HCT116 (cell line): ENCODE results near the gene ZBED1. TPM values are rescaled to one million over a fixed set of nuclear protein-coding genes. Genes with fewer than 3 reads are reported as not detected.

Experiments
- ATAC-seq: fragments of 200-7000 bp; cut with Tn5 transposase; 2 replicates; pipeline ENCODE4 v1.9.1; 2020; ENCODE audit warnings: mild to moderate bottlenecking, moderate library complexity
- BruUV-seq: library from RNA; stranded (reverse); fragments of 400-500 nt; replicated peaks from 2 replicates; lab custom pipeline; 2021; lab: Mats Ljungman, UMichigan
- CTCF ChIA-PET: fragments of 300-600 bp; sonication (Branson Sonifier 250); formaldehyde crosslinking; loops from one replicate; lab custom pipeline; 2021; ENCODE audit warnings: antibody characterized with exemption; lab: Charles Lee
- POLR2A ChIA-PET: fragments of 300-600, 350-600 bp; sonication (Branson Sonifier 250); formaldehyde crosslinking; loops from one replicate; lab custom pipeline; 2021; ENCODE audit warnings: antibody characterized with exemption; lab: Charles Lee
- RAD21 ChIA-PET, 2 experiments: fragments of 300-600 bp; sonication (Branson Sonifier 250); formaldehyde crosslinking; loops; one replicate each; lab custom pipeline; 2023; ENCODE audit warnings: low total read pairs in 2 of 2; ENCODE audit not compliant: uncharacterized antibody in 2 of 2, unreplicated experiment in 2 of 2, low non-redundant PET in 1 of 2; lab: Charles Lee
- DNase-seq: peaks from one replicate; pipeline ENCODE4 v3.0.0-alpha.2; 2010; ENCODE audit warnings: low read depth, low spot score
- H2AFZ ChIP-seq: fragments of 200-600 bp; shearing (Covaris generic), sonication (generic); 2 replicates; pipeline ENCODE4 v1.6.1; 2017; ENCODE audit warnings: low read depth, mixed run types, mixed read lengths, antibody characterized with exemption, low read length; ENCODE audit not compliant: poor library complexity, severe bottlenecking
- H3K27ac ChIP-seq: 2 replicates; pipeline ENCODE4 v1.5.1; 2012; ENCODE audit warnings: low read depth, low read length
- H3K27me3 ChIP-seq: fragments of 200-600 bp; sonication (generic); 2 replicates; pipeline ENCODE4 v1.6.1; 2016; ENCODE audit warnings: mixed run types, low read length, mixed read lengths; ENCODE audit not compliant: insufficient read depth
- H3K36me3 ChIP-seq, 2 experiments: fragments of 200-500 bp in 1 of 2; fragments of 200-600 bp in 1 of 2; sonication (Bioruptor generic) in 1 of 2; sonication (generic) in 1 of 2; 2 replicates each; pipeline versions ENCODE4 v1.5.1 to v1.6.1; 2014 to 2016; ENCODE audit warnings: low read length in 2 of 2, inconsistent platforms in 1 of 2, mixed read lengths in 1 of 2, mixed run types in 1 of 2; ENCODE audit not compliant: insufficient read depth in 2 of 2, control insufficient read depth in 1 of 2
- H3K4me1 ChIP-seq, 2 experiments: fragments of 200-600 bp in 1 of 2; sonication (generic) in 1 of 2; 2 replicates each; pipeline versions ENCODE4 v1.5.1 to v1.6.1; 2012 to 2017; ENCODE audit warnings: low read length in 2 of 2, inconsistent platforms in 1 of 2, mild to moderate bottlenecking in 1 of 2, mixed read lengths in 1 of 2, mixed run types in 1 of 2, moderate library complexity in 1 of 2; ENCODE audit not compliant: insufficient read depth in 2 of 2, control insufficient read depth in 1 of 2
- H3K4me2 ChIP-seq: fragments of 200-600 bp; sonication (generic); 2 replicates; pipeline ENCODE4 v1.6.1; 2017; ENCODE audit warnings: mixed run types, low read length, mixed read lengths
- H3K4me3 ChIP-seq, 2 experiments: fragments of 200-600 bp in 1 of 2; sonication (generic) in 1 of 2; replicated peaks in 1 of 2; 2 replicates each; pipeline ENCODE4 v1.5.1; 2011 to 2016; ENCODE audit warnings: low read length in 2 of 2, control low read depth in 1 of 2, low read depth in 1 of 2, mild to moderate bottlenecking in 1 of 2, mixed read lengths in 1 of 2, mixed run types in 1 of 2
- H3K79me2 ChIP-seq: fragments of 200-600 bp; sonication (generic); 2 replicates; pipeline ENCODE4 v1.6.1; 2017; ENCODE audit warnings: mild to moderate bottlenecking, mixed run types, low read length, moderate library complexity, mixed read lengths; ENCODE audit not compliant: insufficient read depth
- H3K9ac ChIP-seq: fragments of 200-600 bp; sonication (generic); 2 replicates; pipeline ENCODE4 v1.6.1; 2016; ENCODE audit warnings: low read length, mixed read lengths
- H3K9me2 ChIP-seq: fragments of 200-600 bp; sonication (generic), shearing (Covaris generic); 2 replicates; pipeline ENCODE4 v1.6.1; 2017; ENCODE audit warnings: mixed run types, mild to moderate bottlenecking, moderate library complexity; ENCODE audit not compliant: insufficient read depth
- H3K9me3 ChIP-seq, 2 experiments: fragments of 200-500 bp in 1 of 2; fragments of 200-600 bp in 1 of 2; sonication (Bioruptor generic) in 1 of 2; sonication (generic) in 1 of 2; 2 replicates each; pipeline ENCODE4 v1.6.1; 2014 to 2017; ENCODE audit warnings: low read length in 2 of 2, mixed read lengths in 2 of 2, inconsistent platforms in 1 of 2, low read depth in 1 of 2, mild to moderate bottlenecking in 1 of 2, mixed run types in 1 of 2, moderate library complexity in 1 of 2; ENCODE audit not compliant: control insufficient read depth in 1 of 2, insufficient read depth in 1 of 2
- H4K20me1 ChIP-seq: fragments of 200-600 bp; sonication (generic), shearing (Covaris generic); 2 replicates; pipeline ENCODE4 v1.6.1; 2017; ENCODE audit warnings: mixed run types, mild to moderate bottlenecking, moderate library complexity; ENCODE audit not compliant: insufficient read depth
- ELF1 ChIP-seq: IDR thresholded peaks from 2 replicates; pipeline ENCODE4 v1.6.1; 2012; ENCODE audit warnings: low read depth, borderline replicate concordance
- EZH2 ChIP-seq: fragments of 200-600 bp; sonication (generic); IDR thresholded peaks from 2 replicates; pipeline ENCODE4 v1.6.1; 2017; ENCODE audit warnings: antibody characterized with exemption, mixed run types
- EZH2phosphoT487 ChIP-seq: fragments of 200-600 bp; IDR thresholded peaks from 2 replicates; pipeline ENCODE4 v1.6.1; 2018; ENCODE audit warnings: antibody characterized with exemption, borderline replicate concordance
- FOSL1 ChIP-seq: IDR thresholded peaks from 2 replicates; pipeline ENCODE4 v1.6.1; 2012; ENCODE audit warnings: low read depth
- JUND ChIP-seq: IDR thresholded peaks from 2 replicates; pipeline ENCODE4 v1.6.1; 2012
- MAX ChIP-seq: IDR thresholded peaks from 2 replicates; pipeline ENCODE4 v1.6.1; 2012
- POLR2A ChIP-seq: IDR thresholded peaks from 2 replicates; pipeline ENCODE4 v1.7.0; 2011; ENCODE audit warnings: borderline replicate concordance; ENCODE audit not compliant: insufficient read depth, insufficient read length; ENCODE audit errors: extremely low read depth
- REST ChIP-seq: IDR thresholded peaks from 2 replicates; pipeline ENCODE4 v1.6.1; 2012; ENCODE audit warnings: low read depth
- SIN3A ChIP-seq: IDR thresholded peaks from 2 replicates; pipeline ENCODE4 v1.6.1; 2012; ENCODE audit warnings: low read depth
- SP1 ChIP-seq: IDR thresholded peaks from 2 replicates; pipeline ENCODE4 v1.6.1; 2012; ENCODE audit warnings: low read depth
- SRF ChIP-seq: IDR thresholded peaks from 2 replicates; pipeline ENCODE4 v1.6.1; 2012; ENCODE audit warnings: low read depth
- TCF7L2 ChIP-seq: IDR thresholded peaks from 2 replicates; pipeline ENCODE4 v1.7.0; 2011; ENCODE audit warnings: borderline replicate concordance, inconsistent platforms; ENCODE audit not compliant: insufficient read depth, insufficient read length; ENCODE audit errors: extremely low read depth
- YY1 ChIP-seq: IDR thresholded peaks from 2 replicates; pipeline ENCODE4 v1.6.1; 2011; ENCODE audit warnings: low read length, low read depth, moderate library complexity, mild to moderate bottlenecking; ENCODE audit not compliant: insufficient replicate concordance; ENCODE audit errors: extremely low read depth
- ZBTB33 ChIP-seq: IDR thresholded peaks from 2 replicates; pipeline ENCODE4 v1.6.1; 2011; ENCODE audit warnings: mild to moderate bottlenecking, low read length, moderate library complexity; ENCODE audit not compliant: insufficient replicate concordance; ENCODE audit errors: extremely low read depth
- ZNF274 ChIP-seq: fragments of 200-500 bp; sonication (Bioruptor generic); IDR thresholded peaks from 2 replicates; pipeline ENCODE4 v1.6.1; 2014; ENCODE audit warnings: mild to moderate bottlenecking, low read depth, low read length, inconsistent platforms
- intact Hi-C: fragments of 100-400 bp; cut with micrococcal nuclease; formaldehyde crosslinking; loops from 2 replicates; pipeline ENCODE4 v1.10.0; 2022
- total RNA-seq: library from RNA; stranded (reverse); gene quantifications from one replicate; pipeline ENCODE4 v1.2.1, GENCODE V29; 2021; ENCODE audit not compliant: unreplicated experiment

The ZBED1 gene
- total RNA-seq, 1 experiment from 2014 or later = 21.0 TPM

- RAD21 ChIA-PET = no interaction called here
- Histone ChIP-seq H3K9me2 (no peaks in the 10 kb centered on the region), H2AFZ (no peak overlapping the region), H3K27ac (no peak overlapping the region), H3K79me2 (no peaks in the 10 kb centered on the region), H3K9me3 (no peaks in the 10 kb centered on the region), H3K4me3 (no peak overlapping the region), H3K9ac (no peak overlapping the region), H4K20me1 (no peaks in the 10 kb centered on the region), H3K36me3 (no peaks in the 10 kb centered on the region), H3K4me1 (no peaks in the 10 kb centered on the region)
- intact Hi-C loops = no loop called here
- POLR2A ChIA-PET = no interaction called here
- CTCF ChIA-PET = no interaction called here
- ATAC-seq (no peak), DNase-seq (no peak)
- BruUV-seq = no TSS peak
- TF ChIP-seq MAX = no peak
- no peak for TF ChIP-seq SP1
- TF ChIP-seq TCF7L2 = no peak
- TF ChIP-seq YY1 = no peak
- TF ChIP-seq JUND = no peak
- no peak for TF ChIP-seq ZNF274
- TF ChIP-seq, all 23 proteins: peak for 0
- no peak overlapping the region for H3K4me2 ChIP-seq
- H3K27me3 ChIP-seq = no peaks in the 10 kb centered on the region
Observed at GRCh38 chrX:2526390-2526789, 25.6 kb upstream of the ZBED1 start.

- ChIA-PET RAD21 (no interaction called here), POLR2A (no interaction called here)
- DNase-seq = no peak
- H3K27me3 ChIP-seq = no peaks in the 10 kb centered on the region
- no TSS peak for BruUV-seq
- H3K9ac ChIP-seq = no peak overlapping the region
- H3K9me3 ChIP-seq = no peaks in the 10 kb centered on the region
- no peak for ATAC-seq
- no peaks in the 10 kb centered on the region for H3K36me3 ChIP-seq
- intact Hi-C loops = no loop called here
- no peaks in the 10 kb centered on the region for H3K4me1 ChIP-seq
- no peaks in the 10 kb centered on the region for H4K20me1 ChIP-seq
- H3K79me2 ChIP-seq = no peaks in the 10 kb centered on the region
- no peaks in the 10 kb centered on the region for H3K9me2 ChIP-seq
- no peak overlapping the region for H3K27ac ChIP-seq
- H3K4me2 ChIP-seq = no peak overlapping the region
- no peak overlapping the region for H2AFZ ChIP-seq
- TF ChIP-seq REST = no peak
- no peak for TF ChIP-seq SP1
- no peak for TF ChIP-seq POLR2A
- no peak for TF ChIP-seq ELF1
- no peak for TF ChIP-seq SRF
- no peak for TF ChIP-seq EZH2phosphoT487
- no peak for TF ChIP-seq ZBTB33
- TF ChIP-seq EZH2 = no peak
- TF ChIP-seq SIN3A = no peak
- no peak for TF ChIP-seq MAX
- TF ChIP-seq YY1 = no peak
- TF ChIP-seq FOSL1 = no peak
- TF ChIP-seq, all 23 proteins: peak for 0
- CTCF ChIA-PET = no interaction called here
- no peak overlapping the region for H3K4me3 ChIP-seq
Observed at GRCh38 chrX:2523911-2524310, 23.1 kb upstream of the ZBED1 start.
